Small intestine (tissue), 7 donors: ENCODE data around the gene RBM15B. TPM values are rescaled to one million over a fixed set of nuclear protein-coding genes. Genes with fewer than 3 reads are reported as not detected.

Source experiments
- DNase-seq, 2 donors: peaks; one replicate each; pipeline versions ENCODE4 v3.0.0 to v3.0.0-alpha.2; 2013
- FAIRE-seq: peaks from 2 replicates; lab custom pipeline; 2012; peaks lifted over from hg19 to GRCh38; lab: Jason Lieb, UNC
- H3K27ac ChIP-seq, 3 donors: one replicate each; pipeline ENCODE4 v1.5.1; 2013; ENCODE audit warnings: low read length in 2 of 3, mild to moderate bottlenecking in 2 of 3, control low read depth in 1 of 3, inconsistent platforms in 1 of 3, low read depth in 1 of 3, moderate library complexity in 1 of 3
- H3K27me3 ChIP-seq, 3 donors: one replicate each; pipeline ENCODE4 v1.6.1; 2013; ENCODE audit warnings: low read length in 3 of 3, inconsistent platforms in 1 of 3; ENCODE audit not compliant: control insufficient read depth in 3 of 3, insufficient read depth in 3 of 3
- H3K36me3 ChIP-seq, 3 donors: one replicate each; pipeline ENCODE4 v1.6.1; 2013; ENCODE audit warnings: low read length in 3 of 3, inconsistent platforms in 1 of 3, low read depth in 1 of 3, mild to moderate bottlenecking in 1 of 3, moderate library complexity in 1 of 3; ENCODE audit not compliant: control insufficient read depth in 3 of 3, insufficient read depth in 2 of 3
- H3K4me1 ChIP-seq, 3 donors: one replicate each; pipeline ENCODE4 v1.6.1; 2013; ENCODE audit warnings: low read length in 2 of 3, inconsistent platforms in 1 of 3, low read depth in 1 of 3, mild to moderate bottlenecking in 1 of 3, moderate library complexity in 1 of 3; ENCODE audit not compliant: control insufficient read depth in 3 of 3, insufficient read depth in 2 of 3
- H3K4me3 ChIP-seq, 3 donors: one replicate each; pipeline ENCODE4 v1.5.1; 2013; ENCODE audit warnings: low read length in 3 of 3, control low read depth in 1 of 3, inconsistent platforms in 1 of 3, low read depth in 1 of 3, mild to moderate bottlenecking in 1 of 3, moderate library complexity in 1 of 3
- H3K9me3 ChIP-seq, 2 donors: one replicate each; pipeline ENCODE4 v1.6.1; 2013; ENCODE audit warnings: low read depth in 1 of 2, low read length in 1 of 2; ENCODE audit not compliant: control insufficient read depth in 2 of 2, insufficient read depth in 1 of 2
- WGBS, 3 donors: extraction: QIAGEN DNeasy Blood & Tissue Kit; methylation state at CpG; one replicate each; pipeline ENCODE4 v1.1.7; 2013; 5-methylcytosine and 5-hydroxymethylcytosine counted together
- polyA plus RNA-seq, 4 donors: library from polyadenylated mRNA; stranded (reverse) in 3 of 4; unstranded in 1 of 4; fragments of 200-250 nt in 3 of 4; fragments of 120-200 nt in 1 of 4; gene quantifications; one replicate each; pipeline versions ENCODE4 v1.2.1 to v1.2.3, GENCODE V29; 2013
- donor health status: healthy with polysubstance abuse.
- donor health status: control.
- donor health status: control.
- donor health status: Bipolar disorder and iron deficiency.
- donor health status: healthy.

The RBM15B gene
- polyA plus RNA-seq, 4 donors, result 8.9 to 23.3 (median 14.0) TPM

DNA sequence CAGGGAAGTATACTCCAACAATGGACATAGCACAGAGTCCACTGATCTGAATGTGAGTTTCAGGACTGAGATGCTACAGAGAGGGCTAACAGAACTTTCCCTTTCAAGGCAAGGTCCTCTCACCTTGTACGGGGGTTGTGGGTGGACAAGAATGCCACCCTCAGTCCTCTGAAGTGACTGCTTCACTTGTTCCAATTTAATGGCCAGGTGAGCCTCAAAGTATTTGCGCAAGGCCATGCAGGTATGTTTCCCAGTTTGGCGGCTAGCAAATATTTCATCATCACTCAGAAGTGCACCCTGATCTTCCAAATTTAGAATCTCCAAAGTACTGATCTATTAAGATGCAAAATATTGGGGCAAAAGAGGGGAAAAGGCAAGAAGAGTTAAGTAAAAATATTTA, 38.1 kb downstream of the RBM15B start:
- Histone ChIP-seq H3K4me3 (no peak overlapping the region), H3K27ac (no peak overlapping the region), H3K4me1 (no peaks in the 10 kb centered on the region), H3K9me3 (no peaks in the 10 kb centered on the region), H3K36me3 (peaks cover 2 to 38% (median 12%) of the 10 kb centered on the region in 3 donors), H3K27me3 (no peaks in the 10 kb centered on the region)
- no peak for FAIRE-seq
- no peak for DNase-seq
- 96 to 98% (median 96%) methylated on average over 3 of the region's 3 CpGs for WGBS, 3 donors

DNA sequence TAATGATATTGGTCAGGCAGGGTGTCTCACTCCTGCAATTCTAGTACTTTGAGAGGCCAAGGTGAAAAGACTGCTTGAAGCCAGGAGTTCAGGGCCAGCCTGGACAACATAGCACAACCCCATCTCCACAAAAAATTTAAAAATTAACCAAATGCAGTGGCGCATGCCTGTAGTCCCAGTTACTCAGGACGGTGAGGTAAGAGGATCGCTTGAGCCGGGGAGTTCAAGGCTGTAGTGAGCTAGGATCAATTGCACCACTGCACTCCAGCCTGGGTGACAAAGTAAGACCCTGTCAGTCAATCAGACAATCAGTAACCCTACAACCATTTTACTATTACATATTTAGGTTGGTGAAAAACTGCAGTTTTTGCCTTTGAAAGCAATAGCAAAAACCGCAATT, 43.0 kb downstream of the RBM15B start:
- Histone ChIP-seq H3K4me3 (no peak overlapping the region), H3K4me1 (no peaks in the 10 kb centered on the region)
- WGBS, 3 donors, result 92 to 97% (median 96%) methylated on average over 5 of the region's 5 CpGs

DNA sequence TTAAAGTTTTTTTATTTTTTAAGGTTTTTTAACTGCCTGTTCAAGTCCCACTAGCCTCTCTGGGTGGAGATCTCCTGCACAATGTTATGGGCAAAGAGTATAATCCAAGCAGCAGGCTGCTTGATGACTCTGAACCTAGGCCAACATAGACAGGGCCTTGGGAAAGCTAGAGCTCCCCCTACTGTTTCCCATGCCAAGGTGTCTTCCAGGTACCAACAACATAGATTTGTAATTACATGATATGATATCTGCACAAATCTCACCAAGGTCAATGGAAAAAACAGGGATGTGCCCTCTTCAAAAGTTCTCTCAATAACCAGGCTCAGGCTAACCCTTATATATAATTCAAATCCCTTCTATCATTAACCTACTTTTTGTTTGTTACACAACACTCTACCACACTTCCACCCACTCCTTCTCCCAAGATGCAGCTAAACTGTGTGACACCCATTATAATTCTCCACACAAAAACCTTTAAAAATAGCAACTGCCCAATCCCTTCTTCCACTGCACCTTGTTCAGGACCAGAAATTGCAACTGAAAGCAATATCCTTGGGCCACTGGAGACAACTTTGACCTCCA, 43.8 kb downstream of the RBM15B start:
- DNase-seq, result peak; percentile 68 to 77
- Histone ChIP-seq H3K27me3 (no peaks in the 10 kb centered on the region), H3K36me3 (peaks cover 2 to 38% (median 3%) of the 10 kb centered on the region in 3 donors), H3K9me3 (no peaks in the 10 kb centered on the region), H3K27ac (no peak overlapping the region), H3K4me1 (no peaks in the 10 kb centered on the region), H3K4me3 (no peak overlapping the region)
- FAIRE-seq, result no peak

More for the DNA sequence above, 43.0 kb downstream of the RBM15B start:
- H3K36me3 ChIP-seq, result peaks cover 2 to 34% (median 3%) of the 10 kb centered on the region in 3 donors
- no peaks in the 10 kb centered on the region for H3K9me3 ChIP-seq
- FAIRE-seq (no peak), DNase-seq (no peak)
- no peaks in the 10 kb centered on the region for H3K27me3 ChIP-seq
- H3K27ac ChIP-seq, result no peak overlapping the region

DNA sequence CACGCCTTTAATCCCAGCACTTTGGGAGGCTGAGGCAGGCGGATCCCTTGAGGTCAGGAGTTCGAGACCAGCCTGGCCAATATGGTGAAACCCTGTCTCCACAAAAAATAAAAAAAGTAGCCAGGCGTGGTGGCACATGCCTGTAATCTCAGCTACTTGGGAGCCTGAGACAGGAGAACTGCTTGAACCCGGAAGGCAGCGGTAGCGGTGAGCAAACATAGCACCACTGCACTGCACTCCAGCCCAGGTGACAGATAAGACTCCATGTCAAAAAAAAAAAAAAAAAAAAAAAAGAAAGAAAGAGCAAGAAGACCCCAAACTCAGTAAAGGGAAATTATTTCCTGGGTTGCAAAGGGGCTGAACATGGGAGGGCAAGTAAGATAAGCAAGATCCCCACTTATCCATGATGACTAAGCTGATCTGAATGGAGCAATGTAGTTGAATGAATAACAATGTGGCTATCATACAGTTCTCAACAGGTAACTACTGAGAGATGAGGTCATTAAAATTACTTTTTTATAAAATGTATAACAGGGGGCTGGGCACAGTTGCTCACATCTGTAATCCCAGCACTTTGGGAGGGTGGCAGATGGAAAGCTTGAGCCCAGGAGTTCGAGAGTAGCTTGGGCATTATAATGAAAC, 46.0 kb downstream of the RBM15B start:
- no peak overlapping the region for H3K27ac ChIP-seq
- 45 to 78% (median 74%) methylated on average over 8 of the region's 8 CpGs for WGBS, 3 donors
- no peak for FAIRE-seq
- H3K4me1 ChIP-seq, result no peaks in the 10 kb centered on the region
- DNase-seq, result peak in 1 of 2 donors; percentile 36
- H3K9me3 ChIP-seq, result no peaks in the 10 kb centered on the region
- no peak overlapping the region for H3K4me3 ChIP-seq
- no peaks in the 10 kb centered on the region for H3K27me3 ChIP-seq
- H3K36me3 ChIP-seq, result peaks cover 2 to 35% (median 8%) of the 10 kb centered on the region in 3 donors

DNA sequence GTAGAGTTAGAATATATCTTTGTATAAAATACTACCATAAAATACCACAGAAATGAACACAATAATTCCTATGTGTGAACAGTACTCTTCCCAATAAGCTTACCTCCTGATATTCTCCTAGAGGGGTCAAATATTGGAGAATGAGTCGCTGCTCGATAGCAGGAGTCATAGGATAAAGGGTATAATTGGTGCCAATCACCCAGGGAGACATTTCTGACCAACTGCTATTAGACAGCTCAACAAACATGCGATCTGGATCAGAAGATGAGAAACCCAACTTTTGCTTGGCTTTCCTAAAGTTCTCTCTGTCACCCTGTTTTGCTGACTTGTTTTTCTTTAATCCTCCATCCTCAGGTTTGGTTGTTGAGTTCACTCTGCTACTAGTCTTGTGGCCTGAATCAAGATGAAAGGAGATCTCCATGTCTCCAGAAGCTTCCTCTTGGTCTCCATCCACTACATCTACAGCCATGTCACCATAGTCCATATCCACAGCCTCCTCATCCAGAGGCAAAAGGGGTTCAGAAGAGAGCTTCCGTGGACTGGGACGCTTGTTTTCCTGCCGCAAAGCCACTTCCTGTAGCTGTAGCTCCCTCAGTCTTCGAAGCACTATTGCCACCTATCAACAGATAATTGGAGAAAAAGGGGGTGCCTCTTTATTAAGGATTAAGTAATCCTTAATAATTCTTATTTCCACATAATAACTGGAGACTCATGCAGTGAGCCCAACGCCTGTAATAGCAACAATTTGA, 50.4 kb downstream of the RBM15B start:
- DNase-seq (no peak), FAIRE-seq (no peak)
- 93 to 96% (median 95%) methylated on average over 8 of the region's 8 CpGs for WGBS, 3 donors
- H3K27me3 ChIP-seq, result no peaks in the 10 kb centered on the region
- no peaks in the 10 kb centered on the region for H3K9me3 ChIP-seq
- H3K27ac ChIP-seq, result no peak overlapping the region
- no peaks in the 10 kb centered on the region for H3K4me1 ChIP-seq
- H3K4me3 ChIP-seq, result no peak overlapping the region
- H3K36me3 ChIP-seq, result peaks cover 2 to 24% (median 8%) of the 10 kb centered on the region in 3 donors

DNA sequence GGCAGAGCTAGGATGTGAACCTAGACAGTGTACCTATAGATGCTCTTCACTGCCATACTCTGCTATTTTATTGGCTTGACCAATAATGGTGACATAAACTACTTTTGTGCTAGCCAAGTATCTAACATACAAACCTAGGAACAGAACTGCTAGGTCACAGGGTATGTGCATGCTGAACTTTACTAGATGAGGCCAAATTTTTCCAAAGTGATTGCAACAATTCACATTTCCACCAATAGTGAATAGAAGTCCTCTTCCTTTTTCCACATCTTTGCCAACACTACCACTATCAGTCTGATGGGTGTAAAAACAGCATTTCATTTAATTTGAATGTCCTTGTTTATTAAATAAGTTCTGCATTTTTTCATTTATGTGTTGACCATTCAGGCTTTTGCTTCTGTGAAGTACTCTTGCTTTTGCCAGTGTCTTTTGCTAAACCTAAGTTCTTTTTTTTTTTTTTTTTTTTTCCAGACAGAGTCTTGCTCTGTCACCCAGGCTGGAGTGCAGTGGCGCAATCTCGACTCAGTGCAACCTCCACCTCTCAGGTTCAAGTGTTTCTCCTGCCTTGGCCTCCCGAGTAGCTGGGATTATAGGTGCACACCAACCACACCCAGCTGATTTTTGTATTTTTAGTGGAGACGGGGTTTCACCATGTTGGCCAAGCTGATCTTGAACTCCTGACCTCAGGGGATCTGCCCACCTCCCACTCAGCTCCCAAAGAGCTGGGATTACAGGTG, 54.6 kb downstream of the RBM15B start:
- no peaks in the 10 kb centered on the region for H3K4me1 ChIP-seq
- no peak for FAIRE-seq
- H3K9me3 ChIP-seq, result no peaks in the 10 kb centered on the region
- 91 to 92% (median 92%) methylated on average over 4 of the region's 4 CpGs for WGBS, 3 donors
- no peak for DNase-seq
- peaks cover 0 to 6% (median 4%) of the 10 kb centered on the region in 3 donors for H3K36me3 ChIP-seq
- H3K4me3 ChIP-seq, result no peak overlapping the region
- no peak overlapping the region for H3K27ac ChIP-seq
- no peaks in the 10 kb centered on the region for H3K27me3 ChIP-seq

Other genes with a start within 250 kb of the RBM15B start
- 100 to 1,000 TPM in 1 of 4 donors, 10 to 100 TPM in 3; 17.7 to 141 (median 65.9) TPM for gene MANF, start 6.0 kb upstream of the RBM15B start, polyA plus RNA-seq
- gene DCAF1, start 108.7 kb downstream of the RBM15B start, polyA plus RNA-seq, result 10 to 100 TPM in 2 of 4 donors, 1 to 10 TPM in 2; 4.5 to 20.1 (median 8.0) TPM
- gene RAD54L2, start 147.4 kb downstream of the RBM15B start, polyA plus RNA-seq, result 1 to 10 TPM; 1.4 to 8.7 (median 3.3) TPM